CD14-positive monocyte (primary cell): Measurements from ENCODE around the gene FOSB. TPM values are rescaled to one million over a fixed set of nuclear protein-coding genes. Genes with fewer than 3 reads are reported as not detected.

Experiments used
- DNase-seq, 3 donors: peaks; one replicate each; pipeline ENCODE4 v3.0.0-alpha.2; 2011 to 2022
- H2AFZ ChIP-seq: 2 replicates; pipeline ENCODE4 v1.6.0; 2012; ENCODE audit warnings: mild to moderate bottlenecking, low read depth, low read length, inconsistent platforms; ENCODE audit not compliant: insufficient read depth, poor library complexity, severe bottlenecking
- H3K27ac ChIP-seq, 2 donors: 1 replicate in 1 of 2; 2 replicates in 1 of 2; pipeline ENCODE4 v1.5.1; 2012 to 2013; ENCODE audit warnings: low read length in 2 of 2, control low read depth in 1 of 2, inconsistent platforms in 1 of 2, low read depth in 1 of 2, mild to moderate bottlenecking in 1 of 2
- H3K27me3 ChIP-seq, 2 donors: one replicate each; pipeline versions ENCODE4 v1.6.0 to v1.6.1; 2011 to 2013; ENCODE audit warnings: low read length in 2 of 2; ENCODE audit not compliant: control insufficient read depth in 2 of 2, insufficient read depth in 2 of 2
- H3K36me3 ChIP-seq, 2 donors: replicated peaks in 1 of 2; 1 replicate in 1 of 2; 2 replicates in 1 of 2; pipeline versions ENCODE4 v1.5.1 to v1.6.1; 2012 to 2013; ENCODE audit warnings: low read length in 2 of 2, control low read depth in 1 of 2, inconsistent platforms in 1 of 2, mild to moderate bottlenecking in 1 of 2; ENCODE audit not compliant: insufficient read depth in 2 of 2, control insufficient read depth in 1 of 2
- H3K4me1 ChIP-seq, 2 donors: 1 replicate in 1 of 2; 2 replicates in 1 of 2; pipeline versions ENCODE4 v1.5.1 to v1.6.1; 2012 to 2013; ENCODE audit warnings: low read length in 2 of 2, control low read depth in 1 of 2, inconsistent platforms in 1 of 2, mild to moderate bottlenecking in 1 of 2, moderate library complexity in 1 of 2; ENCODE audit not compliant: insufficient read depth in 2 of 2, control insufficient read depth in 1 of 2
- H3K4me2 ChIP-seq: replicated peaks from 2 replicates; pipeline ENCODE3; 2012; ENCODE audit warnings: low read length, moderate library complexity, mild to moderate bottlenecking; ENCODE audit not compliant: poor library complexity, severe bottlenecking; ENCODE audit errors: extremely low read depth
- H3K4me3 ChIP-seq, 3 experiments: fragments of 200-600 bp in 1 of 3; sonication (generic) in 1 of 3; replicated peaks in 1 of 3; 1 replicate in 2 of 3; 2 replicates in 1 of 3; pipeline ENCODE4 v1.5.1; 2011 to 2013; ENCODE audit warnings: low read length in 3 of 3, mild to moderate bottlenecking in 3 of 3, control low read depth in 2 of 3, low read depth in 2 of 3, inconsistent platforms in 1 of 3, moderate library complexity in 1 of 3
- H3K79me2 ChIP-seq: 2 replicates; pipeline ENCODE4 v1.6.0; 2012; ENCODE audit warnings: mild to moderate bottlenecking, control low read depth, inconsistent platforms, low read length, moderate library complexity; ENCODE audit not compliant: insufficient read depth
- H3K9ac ChIP-seq: 2 replicates; pipeline ENCODE4 v1.6.0; 2017; ENCODE audit warnings: low read length, mild to moderate bottlenecking; ENCODE audit not compliant: insufficient read depth, poor library complexity, severe bottlenecking
- H3K9me3 ChIP-seq, 2 donors: replicated peaks in 1 of 2; 1 replicate in 1 of 2; 2 replicates in 1 of 2; pipeline versions ENCODE4 v1.5.1 to v1.6.1; 2012 to 2013; ENCODE audit warnings: low read length in 2 of 2, control low read depth in 1 of 2; ENCODE audit not compliant: control insufficient read depth in 1 of 2, insufficient read depth in 1 of 2
- H4K20me1 ChIP-seq: 2 replicates; pipeline ENCODE4 v1.6.0; 2012; ENCODE audit warnings: mild to moderate bottlenecking, low read length, control low read depth, moderate library complexity; ENCODE audit not compliant: insufficient read depth
- H3K27ac Mint-ChIP-seq, 7 donors: one replicate each; pipeline ENCODE4 v1.8.0; 2020; ENCODE audit warnings: mild to moderate bottlenecking in 7 of 7, mixed read lengths in 7 of 7, moderate library complexity in 6 of 7, inconsistent platforms in 2 of 7
- H3K27me3 Mint-ChIP-seq, 3 donors: one replicate each; pipeline ENCODE4 v1.8.0; 2021 to 2022; ENCODE audit warnings: low read depth in 3 of 3, mild to moderate bottlenecking in 3 of 3, mixed read lengths in 3 of 3, moderate library complexity in 3 of 3, inconsistent platforms in 1 of 3
- H3K36me3 Mint-ChIP-seq, 2 donors: one replicate each; pipeline ENCODE4 v1.8.0; 2020; ENCODE audit warnings: mixed read lengths in 2 of 2, inconsistent platforms in 1 of 2, mild to moderate bottlenecking in 1 of 2
- H3K4me1 Mint-ChIP-seq: one replicate; pipeline ENCODE4 v1.8.0; 2020; ENCODE audit warnings: mild to moderate bottlenecking, mixed read lengths
- H3K4me3 Mint-ChIP-seq, 2 donors: one replicate each; pipeline ENCODE4 v1.8.0; 2020; ENCODE audit warnings: mild to moderate bottlenecking in 2 of 2, mixed read lengths in 2 of 2, moderate library complexity in 1 of 2
- H3K9me3 Mint-ChIP-seq, 7 donors: one replicate each; pipeline ENCODE4 v1.8.0; 2020 to 2022; ENCODE audit warnings: mixed read lengths in 7 of 7, mild to moderate bottlenecking in 6 of 7, moderate library complexity in 6 of 7, inconsistent platforms in 2 of 7
- CTCF ChIP-seq: fragments of 200-600 bp; IDR thresholded peaks from one replicate; pipeline ENCODE4 v1.8.0; 2022; ENCODE audit warnings: antibody characterized with exemption, mild to moderate bottlenecking
- WGBS: methylation state at CpG from one replicate; pipeline ENCODE4 v1.1.5; 2013; ENCODE audit warnings: missing lambda C conversion rate; ENCODE audit not compliant: insufficient coverage; 5-methylcytosine and 5-hydroxymethylcytosine counted together
- intact Hi-C, 2 donors: fragments of 100-400 bp; cut with micrococcal nuclease; formaldehyde crosslinking; loops; one replicate each; pipeline versions ENCODE4 v1.15.0 to v1.15.1; 2023
- polyA plus RNA-seq, 3 donors: library from polyadenylated mRNA; depleted of rRNA in 1 of 3; unstranded in 2 of 3; stranded (reverse) in 1 of 3; fragments of 300-500 nt in 2 of 3; fragments of >200 nt in 1 of 3; fragmentation: Illumina TruSeq in 2 of 3; gene quantifications; 1 replicate in 2 of 3; 2 replicates in 1 of 3; pipeline ENCODE4 v1.2.3, GENCODE V29; 2012 to 2021

The FOSB gene
- polyA plus RNA-seq, 3 donors, result 27.3 to 840 (median 28.2) TPM

DNA sequence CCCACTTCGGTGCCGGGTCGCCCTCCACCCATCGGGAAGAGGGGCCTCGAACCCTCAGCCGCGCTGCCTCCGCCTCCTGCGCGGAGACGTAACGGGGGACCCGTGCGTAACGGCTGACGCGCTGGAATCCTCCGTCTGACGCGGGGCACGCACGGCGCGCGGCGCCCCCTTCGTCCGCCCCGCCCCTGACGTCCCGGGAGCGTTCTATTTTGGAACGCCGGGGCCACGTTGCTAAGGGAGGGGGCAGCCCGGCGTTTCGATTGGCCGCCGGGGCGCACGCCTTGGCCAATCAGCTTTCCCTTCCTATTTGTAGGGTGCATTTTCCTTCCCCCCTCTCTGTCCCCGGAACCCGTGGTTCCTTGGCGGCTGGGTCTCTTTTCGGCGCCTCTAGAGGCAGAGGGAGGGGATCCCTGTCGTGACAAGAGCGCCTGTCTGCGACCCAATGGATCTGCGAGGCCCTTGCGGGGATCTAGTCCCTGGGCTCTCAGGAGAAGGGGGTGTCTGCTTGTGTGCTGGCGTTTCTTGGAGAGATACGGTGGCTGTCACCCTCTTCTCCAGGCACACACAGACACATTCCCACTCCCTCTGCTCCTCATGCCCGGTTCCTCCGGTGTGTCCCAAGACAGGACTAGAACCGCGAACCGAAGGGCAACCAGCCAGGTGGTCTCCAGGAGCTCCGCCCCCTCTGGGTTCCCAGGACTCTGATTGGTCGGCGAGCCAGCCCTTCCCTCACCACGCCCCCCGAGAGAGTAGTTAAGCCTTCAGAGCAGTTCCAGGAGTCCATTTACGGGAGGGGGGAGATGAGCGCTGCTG is 1.5 kb downstream of the FOSB start:
- Mint-ChIP-seq H3K36me3 (peaks cover 40 to 49% of the 10 kb centered on the region in 2 donors), H3K27me3 (peaks cover 54 to 78% (median 75%) of the 10 kb centered on the region in 3 donors), H3K27ac (peak overlapping the region; percentile 72 to 97 (median 96)), H3K4me3 (peak overlapping the region; percentile 99), H3K4me1 (peaks cover 44% of the 10 kb centered on the region), H3K9me3 (peaks cover 10 to 59% (median 35%) of the 10 kb centered on the region in 7 donors)
- TF ChIP-seq CTCF, result no peak
- peak overlapping the region; percentile 84 to 98 (median 87) for H3K4me3 ChIP-seq
- WGBS, result 0% methylated on average over 49 of the region's 66 CpGs
- H3K4me2 ChIP-seq, result peak overlapping the region; percentile 81
- peaks cover 34 to 39% of the 10 kb centered on the region in 2 donors for H3K4me1 ChIP-seq
- peak overlapping the region; percentile 96 for H3K9ac ChIP-seq
- H2AFZ ChIP-seq, result no peak overlapping the region
- peaks cover 0 to 9% of the 10 kb centered on the region in 2 donors for H3K36me3 ChIP-seq
- H3K27me3 ChIP-seq, result peaks cover 21 to 44% of the 10 kb centered on the region in 2 donors
- H3K9me3 ChIP-seq, result peaks cover 0 to 12% of the 10 kb centered on the region in 2 donors
- DNase-seq, result peak; percentile 82 to 88 (median 85)
- H4K20me1 ChIP-seq, result peaks cover 65% of the 10 kb centered on the region
- H3K79me2 ChIP-seq, result no peaks in the 10 kb centered on the region
- intact Hi-C loops, result no loop called here
- peak overlapping the region; percentile 88 to 96 for H3K27ac ChIP-seq

GRCh38 chr19:45469945-45470761 is 2.4 kb downstream of the FOSB start:
- no peak overlapping the region for H2AFZ ChIP-seq

More at GRCh38 chr19:45469945-45470761, 2.4 kb downstream of the FOSB start:
- Histone ChIP-seq H3K4me3 (peak overlapping the region; percentile 84 to 98 (median 87)), H3K27me3 (peaks cover 21 to 53% of the 10 kb centered on the region in 2 donors), H3K27ac (peak overlapping the region; percentile 88 to 96), H3K4me2 (peak overlapping the region; percentile 81), H3K36me3 (peaks cover 0 to 9% of the 10 kb centered on the region in 2 donors), H3K79me2 (no peaks in the 10 kb centered on the region), H3K9me3 (peaks cover 0 to 12% of the 10 kb centered on the region in 2 donors), H4K20me1 (peaks cover 73% of the 10 kb centered on the region), H3K9ac (peak overlapping the region; percentile 96), H3K4me1 (peaks cover 34 to 39% of the 10 kb centered on the region in 2 donors)
- Mint-ChIP-seq H3K27me3 (peaks cover 62 to 81% (median 75%) of the 10 kb centered on the region in 3 donors), H3K4me1 (peaks cover 42% of the 10 kb centered on the region), H3K36me3 (peaks cover 43 to 56% of the 10 kb centered on the region in 2 donors), H3K9me3 (peaks cover 10 to 59% (median 37%) of the 10 kb centered on the region in 7 donors), H3K27ac (peak overlapping the region; percentile 72 to 97 (median 96)), H3K4me3 (peak overlapping the region; percentile 99)
- DNase-seq, result peak; percentile 55 to 77 (median 70)
- 66% methylated on average over 11 of the region's 33 CpGs for WGBS
- intact Hi-C loops, result no loop called here
- no peak for TF ChIP-seq CTCF
